AG08396 (cell line): ENCODE measurements around the gene AGMAT.

Experiments
- DNase-seq: peaks from one replicate; pipeline ENCODE4 v3.0.0; 2012; ENCODE audit warnings: low spot score, mixed read lengths

The AGMAT gene

DNA sequence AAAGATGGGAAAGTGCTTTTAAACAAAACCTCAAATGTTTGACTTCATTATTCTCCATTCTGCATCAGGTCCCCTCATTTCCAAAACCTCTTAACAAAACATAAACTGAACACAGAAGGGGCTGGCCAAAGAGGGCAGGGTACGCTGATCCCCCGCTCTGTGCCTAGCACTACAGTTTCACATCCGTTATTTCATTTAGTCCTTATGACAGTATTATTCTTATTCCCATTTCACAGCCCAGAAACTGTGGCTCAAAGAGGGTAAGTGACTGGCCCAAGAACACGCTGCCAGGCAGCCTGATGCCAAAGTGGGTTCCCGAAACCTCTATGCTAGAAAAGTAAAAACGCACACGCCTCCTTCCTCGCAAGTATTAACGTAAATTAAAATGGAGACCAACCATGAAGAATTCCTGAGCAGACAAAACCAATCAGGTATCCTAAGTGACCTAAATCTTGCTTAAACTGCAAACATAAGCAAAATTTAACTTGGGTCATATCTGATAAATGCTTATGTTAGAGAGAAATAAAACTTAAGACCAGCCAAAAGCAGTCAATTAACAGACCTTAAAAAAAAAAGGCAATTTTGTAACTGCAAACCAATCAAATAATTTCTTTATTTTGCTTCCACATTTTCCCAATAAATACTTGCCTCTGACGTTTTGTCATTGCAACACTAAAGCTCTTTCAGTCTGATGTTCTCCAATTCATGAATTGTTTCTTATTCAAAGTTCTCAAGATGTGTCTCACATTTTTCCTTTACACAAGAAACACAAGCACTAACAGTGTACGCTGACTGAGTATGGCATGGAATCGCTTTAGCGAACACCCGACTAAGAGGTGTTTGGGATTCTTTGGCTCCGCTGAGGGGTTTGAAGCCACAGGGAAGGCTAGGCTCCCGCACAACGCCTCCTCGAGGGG is 61.5 kb downstream of the AGMAT start:
- no peak for DNase-seq

DNA sequence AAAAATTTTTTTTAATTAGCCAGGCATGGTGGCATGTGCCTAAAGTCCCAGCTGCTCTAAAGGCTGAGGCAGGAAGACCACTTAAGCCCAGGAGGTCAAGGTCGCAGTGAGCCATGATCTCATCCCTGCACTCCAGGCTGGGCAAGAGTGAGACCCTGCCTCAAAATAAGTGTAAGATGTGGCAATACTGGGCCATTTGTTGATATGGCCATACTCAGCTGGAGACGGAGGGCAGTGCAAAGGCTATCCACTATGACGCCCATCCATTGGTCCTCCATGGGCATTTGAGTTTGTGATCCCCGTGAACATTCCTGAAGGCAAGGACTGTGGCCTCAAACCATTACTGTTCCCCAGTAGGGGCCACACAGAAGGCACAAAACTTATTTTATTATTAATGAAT is 62.3 kb downstream of the AGMAT start:
- DNase-seq: no peak
